H1 (cell line): Measurements from ENCODE around the gene TMEM255A. TPM values are rescaled to one million over a fixed set of nuclear protein-coding genes. Genes with fewer than 3 reads are reported as not detected.

Source experiments
- CTCF ChIP-seq, 3 experiments: IDR thresholded peaks; 1 replicate in 2 of 3; 2 replicates in 1 of 3; pipeline versions ENCODE4 v1.5.1 to v1.6.1; 2011; ENCODE audit warnings: low read length in 3 of 3, mild to moderate bottlenecking in 3 of 3, inconsistent platforms in 2 of 3, low read depth in 1 of 3, moderate library complexity in 1 of 3; ENCODE audit not compliant: insufficient read depth in 1 of 3; ENCODE audit errors: control extremely low read depth in 1 of 3
- polyA plus RNA-seq, 7 experiments: library from polyadenylated mRNA; depleted of rRNA in 3 of 7; stranded (reverse) in 5 of 7; unstranded in 2 of 7; fragments of >200 nt in 5 of 7; fragments of 200-250 nt in 2 of 7; gene quantifications; 1 replicate in 5 of 7; 2 replicates in 1 of 7; 4 replicates in 1 of 7; pipeline versions ENCODE4 v1.2.1 to v1.2.3, GENCODE V29; 2011 to 2013; ENCODE audit warnings: missing spikeins in 2 of 7, mixed read lengths in 2 of 7
- total RNA-seq: library from RNA; stranded (reverse); fragmentation: NEBNext Ultra II Directional; extraction: Animal tissue kit (Norgen Biotek cat#: 25700); gene quantifications from 2 replicates; pipeline ENCODE4 v1.2.1, GENCODE V29; 2021

The TMEM255A gene
- total and polyA plus RNA-seq, 2 of the 8 experiments (the other 6 are each of a cell fraction or from before 2014, with no cell fraction given) = 0.73 to 2.3 TPM

DNA sequence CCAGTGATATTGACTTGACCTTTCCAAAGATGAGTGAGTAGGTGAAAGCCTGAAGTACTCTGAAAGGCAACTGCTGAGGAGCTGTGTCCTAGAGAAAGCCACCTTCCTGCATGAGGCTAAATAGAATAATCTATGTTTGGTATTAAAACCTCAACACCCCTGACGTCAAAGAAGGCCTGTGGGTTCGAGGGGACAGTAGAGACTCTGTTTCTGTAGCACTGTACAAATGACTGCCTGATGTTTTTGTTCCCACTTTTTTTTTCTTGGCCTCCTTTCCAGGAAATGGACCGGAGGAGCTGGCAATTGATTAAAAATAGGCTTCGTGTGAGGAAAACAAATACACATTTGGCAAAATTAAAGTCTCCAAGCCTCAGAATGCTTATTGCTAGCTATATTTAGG, 29.5 kb downstream of the TMEM255A start (continued):
- TF ChIP-seq CTCF (IDR thresholded peaks at IDR 0.05; ENCODE audit: control extremely low read depth in 1 of 3, insufficient read depth in 1 of 3, low read depth in 1 of 3, low read length in 3 of 3) = no peak
